IMR-90 (cell line): ENCODE measurements around the gene LDLRAD3. TPM values are rescaled to one million over a fixed set of nuclear protein-coding genes. Genes with fewer than 3 reads are reported as not detected.

Source experiments
- ATAC-seq: fragments of 200-7000 bp; cut with Tn5 transposase; 2 replicates; pipeline ENCODE4 v1.9.1; 2020; ENCODE audit warnings: low read depth, mild to moderate bottlenecking, moderate library complexity
- BruUV-seq: library from RNA; stranded (reverse); fragments of 400-500 nt; replicated peaks from 2 replicates; lab custom pipeline; 2021; lab: Mats Ljungman, UMichigan
- CTCF ChIA-PET: fragments of 300-600 bp; formaldehyde crosslinking; extraction: SDS; loops from one replicate; lab custom pipeline; 2021; ENCODE audit warnings: antibody characterized with exemption; lab: Yijun Ruan, JAX
- POLR2A ChIA-PET: fragments of 300-600 bp; sonication (Branson Sonifier 250); formaldehyde crosslinking; loops from one replicate; lab custom pipeline; 2022; ENCODE audit warnings: antibody characterized with exemption; ENCODE audit not compliant: unreplicated experiment; lab: Charles Lee
- DNase-seq: peaks from one replicate; pipeline ENCODE4 v3.0.0; 2013
- H2AFZ ChIP-seq: replicated peaks from 2 replicates; pipeline ENCODE3; 2013; ENCODE audit warnings: low read length, mild to moderate bottlenecking; ENCODE audit not compliant: poor library complexity
- H2AK5ac ChIP-seq: 2 replicates; pipeline ENCODE4 v1.6.1; 2013; ENCODE audit warnings: low read depth, low read length, inconsistent platforms
- H2AK9ac ChIP-seq: replicated peaks from 2 replicates; pipeline ENCODE3; 2013; ENCODE audit warnings: mild to moderate bottlenecking, low read depth, low read length, moderate library complexity; ENCODE audit not compliant: poor library complexity
- H2BK120ac ChIP-seq: 2 replicates; pipeline ENCODE4 v1.6.1; 2013; ENCODE audit warnings: low read depth, low read length, inconsistent platforms
- H2BK15ac ChIP-seq: 3 replicates; pipeline ENCODE4 v1.6.1; 2013; ENCODE audit warnings: low read depth, low read length, inconsistent platforms
- H2BK20ac ChIP-seq: 2 replicates; pipeline ENCODE4 v1.6.1; 2013; ENCODE audit warnings: low read depth, mild to moderate bottlenecking, inconsistent platforms, low read length, moderate library complexity
- H2BK5ac ChIP-seq: 2 replicates; pipeline ENCODE4 v1.6.1; 2013; ENCODE audit warnings: mild to moderate bottlenecking, low read depth, low read length, inconsistent platforms; ENCODE audit not compliant: poor library complexity, severe bottlenecking
- H3K14ac ChIP-seq: replicated peaks from 2 replicates; pipeline ENCODE4 v1.6.1; 2013; ENCODE audit warnings: low read depth, low read length, inconsistent platforms
- H3K18ac ChIP-seq: 2 replicates; pipeline ENCODE4 v1.6.1; 2013; ENCODE audit warnings: low read depth, low read length, control low read depth
- H3K23ac ChIP-seq: 2 replicates; pipeline ENCODE4 v1.6.1; 2013; ENCODE audit warnings: low read depth, low read length, inconsistent platforms
- H3K27ac ChIP-seq: 2 replicates; pipeline ENCODE4 v1.5.1; 2013; ENCODE audit warnings: mild to moderate bottlenecking, control low read depth, low read length; ENCODE audit not compliant: insufficient read depth
- H3K27me3 ChIP-seq: 2 replicates; pipeline ENCODE4 v1.6.1; 2013; ENCODE audit warnings: low read length; ENCODE audit not compliant: control insufficient read depth, insufficient read depth
- H3K36me3 ChIP-seq: 2 replicates; pipeline ENCODE4 v1.6.1; 2013; ENCODE audit warnings: low read length, mixed read lengths; ENCODE audit not compliant: control insufficient read depth, insufficient read depth
- H3K4ac ChIP-seq: 2 replicates; pipeline ENCODE4 v1.6.1; 2013; ENCODE audit warnings: low read depth, low read length, inconsistent platforms
- H3K4me1 ChIP-seq: 2 replicates; pipeline ENCODE4 v1.6.1; 2013; ENCODE audit warnings: low read length, mixed read lengths; ENCODE audit not compliant: control insufficient read depth, insufficient read depth
- H3K4me2 ChIP-seq: 2 replicates; pipeline ENCODE4 v1.6.1; 2013; ENCODE audit warnings: low read depth, mild to moderate bottlenecking, control low read depth, low read length, moderate library complexity
- H3K4me3 ChIP-seq: 2 replicates; pipeline ENCODE4 v1.5.1; 2013; ENCODE audit warnings: low read depth, mild to moderate bottlenecking, control low read depth, low read length, moderate library complexity; ENCODE audit not compliant: insufficient read depth
- H3K56ac ChIP-seq: 2 replicates; pipeline ENCODE4 v1.6.1; 2013; ENCODE audit warnings: low read length, inconsistent platforms; ENCODE audit not compliant: insufficient read depth; ENCODE audit errors: extremely low read depth
- H3K79me1 ChIP-seq, 2 experiments: 2 replicates each; pipeline ENCODE4 v1.6.1; 2013; ENCODE audit warnings: low read length in 2 of 2, inconsistent platforms in 1 of 2, low read depth in 1 of 2
- H3K9ac ChIP-seq: 2 replicates; pipeline ENCODE4 v1.6.1; 2013; ENCODE audit warnings: low read depth, low read length, control low read depth
- H3K9me1 ChIP-seq: 2 replicates; pipeline ENCODE4 v1.6.1; 2013; ENCODE audit warnings: low read length, inconsistent platforms; ENCODE audit not compliant: insufficient read depth
- H3K9me3 ChIP-seq: 2 replicates; pipeline ENCODE4 v1.6.1; 2013; ENCODE audit warnings: low read length; ENCODE audit not compliant: control insufficient read depth, insufficient read depth
- H4K20me1 ChIP-seq: 2 replicates; pipeline ENCODE4 v1.6.1; 2013; ENCODE audit warnings: low read length, inconsistent platforms; ENCODE audit not compliant: insufficient read depth
- H4K5ac ChIP-seq: 2 replicates; pipeline ENCODE4 v1.6.1; 2013; ENCODE audit warnings: mild to moderate bottlenecking, low read depth, low read length, control low read depth
- H4K8ac ChIP-seq, 2 experiments: 2 replicates each; pipeline ENCODE4 v1.6.1; 2013; ENCODE audit warnings: low read depth in 2 of 2, low read length in 2 of 2, control low read depth in 1 of 2, inconsistent platforms in 1 of 2
- H4K91ac ChIP-seq: 2 replicates; pipeline ENCODE4 v1.6.1; 2013; ENCODE audit warnings: low read depth, low read length, inconsistent platforms; ENCODE audit not compliant: insufficient read depth
- BHLHE40 ChIP-seq: fragments of 150-350 bp; IDR thresholded peaks from 2 replicates; pipeline ENCODE4 v1.6.1; 2016; ENCODE audit warnings: mild to moderate bottlenecking, low read depth, low read length
- MAZ ChIP-seq: IDR thresholded peaks from 2 replicates; pipeline ENCODE4 v1.6.1; 2012; ENCODE audit warnings: low read depth, mild to moderate bottlenecking, low read length, improper control_type of control experiment, moderate library complexity, borderline replicate concordance
- WGBS, 2 experiments: methylation state at CpG; one replicate each; pipeline versions ENCODE4 v1.1.5 to v1.1.7; 2013; ENCODE audit warnings: missing lambda C conversion rate in 2 of 2; ENCODE audit not compliant: insufficient read length in 1 of 2; ENCODE audit errors: extremely low coverage in 2 of 2; 5-methylcytosine and 5-hydroxymethylcytosine counted together
- dilution Hi-C: fragments of 300-500 bp; cut with HindIII; formaldehyde crosslinking; loops from one replicate; pipeline ENCODE4 v1.14.3; 2018; ENCODE audit warnings: low sequenced_read_pairs; ENCODE audit not compliant: unreplicated experiment
- in situ Hi-C: fragments of 300-500 bp; cut with MboI; formaldehyde crosslinking; loops from 3 replicates; pipeline ENCODE4 v1.14.3; 2019; ENCODE audit warnings: low sequenced_read_pairs, inconsistent platforms, mixed read lengths
- intact Hi-C: fragments of 100-400 bp; cut with micrococcal nuclease; formaldehyde crosslinking; loops from 2 replicates; pipeline ENCODE4 v1.10.0; 2022
- polyA plus RNA-seq, 3 experiments: library from polyadenylated mRNA; depleted of rRNA; stranded (reverse); fragments of >200 nt; gene quantifications; 2 replicates each; pipeline ENCODE4 v1.2.3, GENCODE V29; 2012; ENCODE audit warnings: low replicate concordance in 1 of 3
- total RNA-seq: library from RNA; depleted of rRNA; stranded (reverse); fragments of >200 nt; gene quantifications from 2 replicates; pipeline ENCODE4 v1.2.3, GENCODE V29; 2012

The LDLRAD3 gene
- total and polyA plus RNA-seq, 2 of the 4 experiments (the other 2 are of a cell fraction): 2.7 to 6.4 TPM

- ATAC-seq: no peak
- H3K23ac ChIP-seq: no peak overlapping the region
- H4K8ac ChIP-seq: no peak overlapping the region
- peaks cover 6% of the 10 kb centered on the region; the same call in 1 of the 2 replicates for H3K4me1 ChIP-seq
- no peak overlapping the region for H2AK9ac ChIP-seq
- no peak overlapping the region for H3K27ac ChIP-seq
- dilution Hi-C loops (no loop called here), intact Hi-C loops (no loop called here), in situ Hi-C loops (no loop called here)
- H3K79me1 ChIP-seq: peaks cover 10 to 35% of the 10 kb centered on the region in 2 experiments
- H2BK5ac ChIP-seq: no peak overlapping the region
- WGBS, 2 experiments: 40% methylated on average over 3 of the region's 6 CpGs; no CpG with 5 or more reads in 1 of the 2 experiments
- ChIA-PET CTCF (interaction anchor here (1.2 kb wide), 1 partner anchor 64 kb away, joined by 3 read pairs; no protein-coding TSS in a partner anchor), POLR2A (no interaction called here)
- peak overlapping the region; percentile 40; the same call in 1 of the 2 replicates for H3K14ac ChIP-seq
- no peak overlapping the region for H3K9ac ChIP-seq
- H3K18ac ChIP-seq: no peak overlapping the region
- no TSS peak for BruUV-seq
- DNase-seq: no peak
- H4K20me1 ChIP-seq: 0 out of 2 replicates have a peak, but pooled peaks cover 5% of the 10 kb centered on the region
- H3K27me3 ChIP-seq: no peaks in the 10 kb centered on the region
- TF ChIP-seq MAZ (no peak), BHLHE40 (no peak)
- H3K4me2 ChIP-seq: no peak overlapping the region
- H2BK20ac ChIP-seq: no peak overlapping the region
- no peak overlapping the region for H2BK120ac ChIP-seq
- H2BK15ac ChIP-seq: no peak overlapping the region
- no peak overlapping the region for H4K91ac ChIP-seq
- peak overlapping the region; percentile 2; the same call in 1 of the 2 replicates for H2AK5ac ChIP-seq
- no peak overlapping the region for H2AFZ ChIP-seq
- H3K9me1 ChIP-seq: peaks cover 11% of the 10 kb centered on the region
- no peaks in the 10 kb centered on the region for H3K36me3 ChIP-seq
- no peak overlapping the region for H4K5ac ChIP-seq
- H3K9me3 ChIP-seq: no peaks in the 10 kb centered on the region
- no peak overlapping the region for H3K4me3 ChIP-seq
- H3K4ac ChIP-seq: no peak overlapping the region
- no peak overlapping the region for H3K56ac ChIP-seq
Measured at GRCh38 chr11:35978183-35978582, 34.3 kb downstream of the LDLRAD3 start.
